Gastroesophageal sphincter (tissue), 4 donors: ENCODE data around the gene STX8. TPM values are rescaled to one million over a fixed set of nuclear protein-coding genes. Genes with fewer than 3 reads are reported as not detected.
A peak's percentile ranks its signal among the peaks of the same experiment; 100 is the strongest.

Experiments
- ATAC-seq: fragments of 150-250 bp; one replicate; pipeline ENCODE4 v1.9.1; 2016; ENCODE audit warnings: mild to moderate bottlenecking, moderate library complexity
- H3K27ac ChIP-seq, 4 donors: fragments of 200-600 bp; sonication (generic) in 3 of 4; 1 replicate in 3 of 4; 2 replicates in 1 of 4; pipeline ENCODE4 v1.5.1; 2016 to 2019
- H3K27me3 ChIP-seq: fragments of 200-600 bp; sonication (generic); one replicate; pipeline ENCODE4 v1.5.1; 2019
- H3K36me3 ChIP-seq, 2 donors: fragments of 200-600 bp; sonication (generic); one replicate each; pipeline ENCODE4 v1.5.1; 2019; ENCODE audit warnings: control low read depth in 1 of 2
- H3K4me1 ChIP-seq, 3 donors: fragments of 200-600 bp; sonication (generic); 1 replicate in 2 of 3; 2 replicates in 1 of 3; pipeline ENCODE4 v1.5.1; 2016 to 2019; ENCODE audit warnings: control low read depth in 2 of 3
- H3K4me3 ChIP-seq, 2 donors: fragments of 200-600 bp; sonication (generic); one replicate each; pipeline ENCODE4 v1.5.1; 2019; ENCODE audit warnings: mild to moderate bottlenecking in 1 of 2, moderate library complexity in 1 of 2
- H3K9me3 ChIP-seq, 3 donors: fragments of 200-600 bp; sonication (generic); one replicate each; pipeline ENCODE4 v1.5.1; 2017 to 2019; ENCODE audit warnings: control low read depth in 2 of 3
- CTCF ChIP-seq, 4 experiments: fragments of 200-600 bp in 2 of 4; fragments of 450-650 bp in 2 of 4; sonication (generic) in 1 of 4; IDR thresholded peaks; one replicate each; pipeline ENCODE4 v1.5.1; 2017 to 2019; ENCODE audit warnings: antibody characterized with exemption in 4 of 4, mild to moderate bottlenecking in 2 of 4, moderate library complexity in 2 of 4
- EP300 ChIP-seq: sonication (generic); formaldehyde crosslinking; IDR thresholded peaks from one replicate; pipeline ENCODE4 v1.6.1; 2017; ENCODE audit warnings: antibody characterized with exemption, mild to moderate bottlenecking
- POLR2A ChIP-seq, 2 donors: fragments of 450-650 bp; IDR thresholded peaks; one replicate each; pipeline ENCODE4 v1.6.1; 2017; ENCODE audit warnings: antibody characterized with exemption in 2 of 2, mild to moderate bottlenecking in 2 of 2, moderate library complexity in 1 of 2
- POLR2AphosphoS5 ChIP-seq: sonication (generic); formaldehyde crosslinking; IDR thresholded peaks from one replicate; pipeline ENCODE4 v1.6.1; 2017; ENCODE audit warnings: antibody characterized with exemption
- WGBS, 2 donors: methylation state at CpG; one replicate each; pipeline ENCODE4 v1.1.5; 2018; ENCODE audit warnings: low coverage in 1 of 2; 5-methylcytosine and 5-hydroxymethylcytosine counted together
- total RNA-seq, 4 donors: library from RNA; depleted of rRNA; stranded (reverse); fragments of >200 nt; gene quantifications; one replicate each; pipeline ENCODE4 v1.1.0, GENCODE V29; 2016

The STX8 gene
- total RNA-seq, 4 donors from 2014 or later: 67.9 to 106 (median 87.1) TPM

- Histone ChIP-seq H3K4me1 (peaks cover 0 to 79% (median 2%) of the 10 kb centered on the region in 3 donors), H3K36me3 (no peaks in the 10 kb centered on the region), H3K4me3 (no peak overlapping the region), H3K9me3 (no peaks in the 10 kb centered on the region), H3K27me3 (no peaks in the 10 kb centered on the region), H3K27ac (peak overlapping the region in 2 of 4 donors; percentile 29 to 37)
- 90 to 100% methylated on average over 7 of the region's 10 CpGs for WGBS, 2 donors
- ATAC-seq: no peak
- TF ChIP-seq EP300 (no peak), CTCF (IDR thresholded peaks at IDR 0.05) (no peak), POLR2A (IDR thresholded peaks at IDR 0.05) (no peak), POLR2AphosphoS5 (no peak)
These were observed 107.1 kb downstream of the STX8 start for GRCh38 chr17:9468532-9468931.

DNA sequence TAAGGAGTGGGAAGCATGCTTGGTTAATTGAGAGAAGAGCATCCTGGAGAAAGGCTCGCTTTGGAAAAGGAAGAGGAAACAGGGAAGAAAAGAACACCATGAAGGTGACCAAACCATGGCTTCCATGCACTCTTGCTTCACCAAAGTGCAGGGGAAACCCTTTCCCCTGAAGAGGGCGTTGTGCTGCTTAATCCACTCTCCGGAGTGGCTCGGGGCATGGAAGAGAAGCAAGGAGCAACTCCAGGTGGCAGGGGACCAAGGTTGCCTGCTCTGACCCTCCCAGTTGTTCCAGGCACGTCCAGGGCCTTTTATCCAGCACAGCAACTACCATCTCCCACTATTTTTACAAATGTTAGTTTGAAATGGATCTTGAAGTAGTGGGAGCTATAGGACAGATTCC is 108.1 kb downstream of the STX8 start:
- H3K9me3 ChIP-seq: no peaks in the 10 kb centered on the region
- H3K36me3 ChIP-seq: no peaks in the 10 kb centered on the region
- H3K27me3 ChIP-seq: no peaks in the 10 kb centered on the region
- 34 to 59% methylated on average over 4 to 5 of the region's 5 CpGs for WGBS, 2 donors
- no peak for ATAC-seq
- TF ChIP-seq POLR2A (IDR thresholded peaks at IDR 0.05): no peak
- H3K4me3 ChIP-seq: no peak overlapping the region
- H3K4me1 ChIP-seq: peaks cover 0 to 75% (median 2%) of the 10 kb centered on the region in 3 donors
- H3K27ac ChIP-seq: peak overlapping the region in 1 of 4 donors; percentile 75

GRCh38 chr17:9465210-9465921 is 110.3 kb downstream of the STX8 start:
- peak; percentile 84 for ATAC-seq
- Histone ChIP-seq H3K4me1 (peaks cover 0 to 70% (median 2%) of the 10 kb centered on the region in 3 donors), H3K27ac (peak overlapping the region in 3 of 4 donors; percentile 45 to 75 (median 70)), H3K4me3 (no peak overlapping the region), H3K9me3 (no peaks in the 10 kb centered on the region), H3K27me3 (no peaks in the 10 kb centered on the region), H3K36me3 (no peaks in the 10 kb centered on the region)
- WGBS, 2 donors: 66 to 69% methylated on average over 13 to 16 of the region's 16 CpGs
- no peak for TF ChIP-seq POLR2A (IDR thresholded peaks at IDR 0.05)
- TF ChIP-seq CTCF (IDR thresholded peaks at IDR 0.05): peak in 2 of 4 experiments; percentile 10 to 54
- peak; percentile 73 for TF ChIP-seq POLR2AphosphoS5

GRCh38 chr17:9457005-9457404 is 118.6 kb downstream of the STX8 start:
- 87 to 91% methylated on average over 6 of the region's 6 CpGs for WGBS, 2 donors

GRCh38 chr17:9456330-9456729 is 119.3 kb downstream of the STX8 start:
- no peaks in the 10 kb centered on the region for H3K27me3 ChIP-seq
- H3K27ac ChIP-seq: peak overlapping the region in 3 of 4 donors; percentile 20 to 49 (median 32)
- no peak overlapping the region for H3K4me3 ChIP-seq
- no peaks in the 10 kb centered on the region for H3K36me3 ChIP-seq
- WGBS, 2 donors: 25 to 43% methylated on average over 1 of the region's 1 CpG
- peaks cover 0 to 13% (median 3%) of the 10 kb centered on the region in 3 donors for H3K4me1 ChIP-seq
- peak; percentile 77 for ATAC-seq
- no peak for TF ChIP-seq CTCF (IDR thresholded peaks at IDR 0.05)
- TF ChIP-seq POLR2AphosphoS5: no peak
- no peak for TF ChIP-seq POLR2A (IDR thresholded peaks at IDR 0.05)
- no peak for TF ChIP-seq EP300
- peaks cover 0 to 4% (median 0%) of the 10 kb centered on the region in 3 donors for H3K9me3 ChIP-seq

More at GRCh38 chr17:9457005-9457404, 118.6 kb downstream of the STX8 start:
- TF ChIP-seq POLR2AphosphoS5 (no peak), POLR2A (IDR thresholded peaks at IDR 0.05) (no peak), CTCF (IDR thresholded peaks at IDR 0.05) (no peak), EP300 (no peak)
- H3K27ac ChIP-seq: peak overlapping the region in 1 of 4 donors; percentile 32
- no peaks in the 10 kb centered on the region for H3K36me3 ChIP-seq
- ATAC-seq: no peak
- peaks cover 0 to 4% (median 0%) of the 10 kb centered on the region in 3 donors for H3K9me3 ChIP-seq
- H3K4me1 ChIP-seq: peaks cover 0 to 13% (median 3%) of the 10 kb centered on the region in 3 donors
- H3K27me3 ChIP-seq: no peaks in the 10 kb centered on the region
- no peak overlapping the region for H3K4me3 ChIP-seq
